GM19025 (cell line): ENCODE results near the gene KCNQ1.
A peak's percentile ranks its signal among the peaks of the same experiment; 100 is the strongest.

Experiments used
- ATAC-seq: cut with Tn5 transposase; IDR thresholded peaks from one replicate; pipeline ENCODE4 v1.9.1; 2021; ENCODE audit warnings: mild to moderate bottlenecking, low read depth, moderate library complexity; ENCODE audit not compliant: unreplicated experiment

Gene KCNQ1

DNA sequence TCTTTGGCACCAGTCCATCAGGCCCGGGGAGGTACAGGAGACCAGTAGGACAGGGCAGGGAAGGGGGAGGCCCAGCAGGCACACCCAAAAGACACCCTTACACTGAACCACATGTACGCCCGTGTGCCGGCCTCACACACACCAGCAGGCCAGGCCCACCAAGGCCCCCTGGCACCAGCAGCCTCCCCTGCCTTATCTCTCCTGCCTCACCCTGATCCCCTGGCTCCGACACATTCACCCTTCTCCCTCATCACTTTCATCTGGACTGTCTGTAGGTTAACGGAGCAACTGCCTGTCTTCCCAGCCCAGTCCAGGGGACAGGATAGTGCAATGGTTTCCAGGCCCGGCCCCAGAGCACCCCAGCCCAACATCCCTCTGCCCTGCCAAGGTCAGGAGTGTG is 435.8 kb downstream of the KCNQ1 start:
- no peak for ATAC-seq

DNA sequence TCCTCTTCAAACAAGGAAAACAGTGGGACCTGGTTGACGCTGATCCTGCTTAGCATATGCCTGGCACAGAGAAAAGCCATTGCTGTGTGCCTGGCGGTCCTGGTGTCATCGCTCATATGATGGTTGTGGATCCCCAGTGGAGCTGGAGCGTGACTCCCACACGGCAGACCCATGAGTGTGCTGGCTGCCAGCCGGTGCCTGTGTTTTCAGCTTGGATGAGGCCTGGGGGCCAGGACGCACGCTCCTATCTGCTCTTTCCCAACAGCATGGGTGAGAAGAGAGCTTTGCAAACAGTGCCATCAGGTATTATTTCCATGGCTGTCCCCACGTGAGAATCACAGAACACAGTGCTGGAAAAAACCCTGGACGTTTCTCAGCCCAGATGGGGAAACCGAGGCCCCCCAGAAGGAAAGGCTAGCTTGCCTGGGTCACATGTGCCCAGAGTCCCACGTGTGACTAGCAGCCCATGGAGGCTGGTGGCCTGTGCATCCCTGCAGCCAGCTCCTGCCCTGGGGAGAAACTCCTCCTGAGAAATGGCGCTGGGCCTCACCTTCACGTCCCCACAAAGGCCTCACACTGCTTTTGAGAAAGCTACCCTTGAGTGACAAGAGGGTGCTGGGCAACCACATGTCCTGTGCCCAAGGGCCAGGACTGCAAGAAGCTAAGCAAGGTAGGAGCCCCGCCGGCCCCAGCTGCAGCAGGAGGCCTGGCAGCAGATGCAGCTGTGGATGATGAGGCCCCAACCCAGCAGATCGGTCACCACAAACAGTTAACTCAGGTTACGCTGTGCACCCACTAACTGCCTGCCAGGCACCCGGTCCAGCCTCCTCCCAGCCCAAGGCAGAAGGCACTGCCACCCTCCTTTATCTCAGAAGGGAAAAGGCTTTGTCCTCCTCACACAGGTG is 436.5 kb downstream of the KCNQ1 start:
- no peak for ATAC-seq

DNA sequence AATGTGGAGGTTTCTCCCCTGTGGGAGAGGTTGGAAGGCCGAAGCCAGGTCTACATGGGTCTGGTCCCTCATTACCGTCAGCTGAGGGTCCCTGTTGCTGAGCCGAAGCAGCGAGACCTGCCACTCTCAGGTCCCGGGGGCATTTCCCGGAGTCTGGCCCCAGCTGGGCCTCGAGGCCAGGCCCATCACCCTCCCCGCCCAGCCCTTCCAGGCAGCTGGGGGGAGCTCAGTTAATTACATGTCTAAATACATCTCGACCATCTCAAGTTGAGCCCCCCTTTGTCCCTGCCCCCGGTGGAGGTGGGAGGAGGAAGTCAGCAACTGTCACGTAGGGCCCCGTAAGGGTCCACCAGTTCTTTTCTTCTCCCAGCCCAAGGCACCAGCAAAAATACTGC is 437.2 kb downstream of the KCNQ1 start:
- no peak for ATAC-seq

DNA sequence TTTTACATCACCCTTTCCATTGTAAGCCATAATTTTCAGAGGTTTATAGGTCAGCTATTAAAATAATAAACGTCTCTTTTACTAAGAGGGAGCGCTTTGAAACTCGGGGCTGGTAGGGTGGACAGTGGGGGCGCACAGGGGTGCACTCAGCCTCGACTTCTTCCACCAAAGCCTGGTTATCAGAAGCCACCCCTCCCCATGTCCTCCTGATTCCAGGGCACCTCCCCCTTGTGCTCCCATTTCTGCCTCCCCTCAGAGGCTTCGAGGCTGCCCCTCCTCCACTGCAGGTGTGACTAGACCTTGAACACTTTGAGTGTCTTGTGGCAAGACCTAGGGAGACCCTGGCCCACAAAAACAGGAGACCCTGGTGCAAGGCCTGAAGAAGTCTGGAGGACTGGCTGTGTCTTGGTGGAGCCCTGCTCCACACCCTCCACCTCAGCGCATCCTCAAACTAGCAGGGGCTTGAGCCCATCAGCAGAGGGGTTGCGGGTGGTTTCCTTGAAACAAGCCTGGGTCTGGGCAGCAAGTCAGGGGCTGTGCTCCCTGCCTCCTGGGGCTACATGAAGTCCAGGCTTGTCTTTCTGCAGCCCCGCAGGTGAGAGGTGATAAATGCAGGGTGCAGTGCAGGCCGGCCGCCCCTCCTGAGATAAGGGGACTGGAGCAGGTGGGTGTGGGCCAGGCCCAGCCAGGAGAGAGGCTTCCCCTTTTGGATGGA is 437.7 kb downstream of the KCNQ1 start:
- no peak for ATAC-seq

DNA sequence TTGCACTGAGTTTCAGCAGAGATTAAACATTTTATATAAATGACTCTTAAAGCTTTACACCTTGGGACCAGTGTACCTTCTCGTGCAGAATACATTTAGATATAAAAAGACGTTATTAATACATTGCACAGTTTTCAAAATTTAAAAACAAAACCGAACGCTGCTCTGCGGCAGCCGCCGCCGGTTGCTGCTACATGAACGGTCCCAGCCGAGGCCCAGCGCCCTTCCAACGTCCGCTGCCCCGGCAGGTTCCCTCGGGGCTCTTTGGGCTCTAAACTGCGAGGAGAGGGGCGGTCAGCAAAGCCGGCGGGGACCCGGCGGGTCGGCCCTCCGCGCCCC is 438.8 kb downstream of the KCNQ1 start:
- no peak for ATAC-seq

DNA sequence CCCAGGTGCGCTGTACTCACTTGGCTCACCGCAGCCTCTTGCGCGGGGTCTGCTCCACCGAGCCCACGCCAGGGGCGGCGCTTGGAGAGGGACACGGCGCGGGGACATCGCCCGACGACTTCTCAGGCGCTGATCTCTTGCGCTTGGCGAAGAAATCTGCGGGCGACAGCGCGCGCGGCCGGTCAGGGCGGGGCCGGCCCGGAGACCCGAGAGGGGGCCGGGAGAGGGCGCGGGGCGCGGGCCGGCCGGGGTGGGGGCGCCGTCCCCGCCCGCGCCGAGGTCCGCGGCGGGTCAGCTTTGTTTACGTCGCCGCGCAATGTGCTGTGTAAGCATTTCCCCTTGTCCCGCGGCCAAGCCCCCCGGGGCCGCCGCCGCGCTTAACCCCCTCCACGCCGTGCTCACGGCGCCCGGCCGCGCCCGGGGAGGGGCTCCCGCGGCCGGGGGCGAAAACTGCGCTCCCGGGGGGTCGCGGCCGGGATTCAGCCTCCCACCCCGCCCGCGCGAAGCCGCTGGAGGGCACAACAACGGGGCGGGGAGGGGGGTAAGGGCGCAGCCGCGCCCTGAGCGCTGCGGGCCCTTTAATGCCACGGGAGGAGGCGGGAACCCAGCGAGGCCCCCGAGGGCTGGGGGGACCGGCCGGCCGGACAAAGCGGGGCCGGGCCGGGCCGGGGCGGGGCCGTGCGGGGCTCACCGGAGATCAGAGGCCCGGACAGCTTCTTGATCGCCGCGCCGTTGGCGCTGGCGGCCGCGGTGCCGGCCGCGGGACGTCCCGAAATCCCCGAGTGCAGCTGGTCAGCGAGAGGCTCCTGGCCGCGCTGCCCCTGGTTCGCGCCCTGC is 439.4 kb downstream of the KCNQ1 start:
- ATAC-seq: no peak

DNA sequence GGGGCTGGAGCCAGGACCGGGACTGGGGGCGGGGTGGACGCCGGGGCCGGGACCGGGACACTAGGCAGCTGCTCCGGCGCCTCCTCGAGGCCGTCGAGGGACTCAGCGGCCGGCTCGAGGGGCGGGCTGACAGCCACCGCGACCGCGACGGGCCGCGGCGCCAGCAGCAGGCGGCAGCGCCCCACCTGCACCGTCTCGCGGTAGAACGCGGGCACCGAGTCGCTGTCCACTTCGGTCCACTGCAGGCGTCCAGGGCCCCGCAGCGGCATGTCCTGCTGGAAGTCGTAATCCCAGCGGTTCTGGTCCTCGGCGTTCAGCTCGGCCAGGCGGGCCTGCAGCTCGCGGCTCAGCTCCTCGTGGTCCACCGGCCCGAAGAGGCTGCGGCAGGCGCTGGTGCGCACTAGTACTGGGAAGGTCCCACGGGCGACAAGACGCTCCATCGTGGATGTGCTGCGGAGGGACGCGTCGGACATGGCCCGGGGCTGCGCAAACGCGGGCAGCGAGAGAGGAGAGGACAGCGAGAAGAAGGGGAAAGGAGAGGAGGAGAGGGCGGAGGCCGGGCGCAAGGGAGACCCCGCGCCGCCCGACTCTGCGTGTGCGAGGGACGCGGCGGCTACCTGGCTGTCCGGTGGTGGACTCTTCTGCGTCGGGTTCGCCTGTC is 440.3 kb downstream of the KCNQ1 start:
- ATAC-seq: no peak

DNA sequence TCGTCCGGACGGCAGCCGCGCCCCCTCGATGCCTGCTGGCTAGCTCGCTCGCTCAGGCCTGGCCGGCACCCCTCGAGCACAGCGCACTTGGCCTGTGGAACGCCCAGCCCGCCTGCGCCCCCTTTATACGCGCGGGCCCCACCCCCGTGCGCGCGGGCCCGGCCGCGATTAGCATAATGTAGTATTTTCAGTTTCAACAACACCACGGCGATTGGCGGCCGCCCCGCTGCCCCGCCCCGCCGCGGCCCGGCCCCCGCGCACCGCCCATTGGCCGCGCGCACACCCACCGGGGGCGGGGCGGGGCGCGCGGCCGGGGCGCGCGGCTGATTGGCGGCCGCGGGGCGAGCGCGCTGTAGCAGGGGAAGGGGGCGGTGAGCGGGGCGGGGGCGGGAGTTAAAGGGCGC is 440.9 kb downstream of the KCNQ1 start, which contains the start of gene CDKN1C:
Gene CDKN1C (minus strand): TSS at position 98 of the 404 bp plus-strand sequence. CDS start 319 bp downstream, outside the sequence.
- ATAC-seq: peak; percentile 84

DNA sequence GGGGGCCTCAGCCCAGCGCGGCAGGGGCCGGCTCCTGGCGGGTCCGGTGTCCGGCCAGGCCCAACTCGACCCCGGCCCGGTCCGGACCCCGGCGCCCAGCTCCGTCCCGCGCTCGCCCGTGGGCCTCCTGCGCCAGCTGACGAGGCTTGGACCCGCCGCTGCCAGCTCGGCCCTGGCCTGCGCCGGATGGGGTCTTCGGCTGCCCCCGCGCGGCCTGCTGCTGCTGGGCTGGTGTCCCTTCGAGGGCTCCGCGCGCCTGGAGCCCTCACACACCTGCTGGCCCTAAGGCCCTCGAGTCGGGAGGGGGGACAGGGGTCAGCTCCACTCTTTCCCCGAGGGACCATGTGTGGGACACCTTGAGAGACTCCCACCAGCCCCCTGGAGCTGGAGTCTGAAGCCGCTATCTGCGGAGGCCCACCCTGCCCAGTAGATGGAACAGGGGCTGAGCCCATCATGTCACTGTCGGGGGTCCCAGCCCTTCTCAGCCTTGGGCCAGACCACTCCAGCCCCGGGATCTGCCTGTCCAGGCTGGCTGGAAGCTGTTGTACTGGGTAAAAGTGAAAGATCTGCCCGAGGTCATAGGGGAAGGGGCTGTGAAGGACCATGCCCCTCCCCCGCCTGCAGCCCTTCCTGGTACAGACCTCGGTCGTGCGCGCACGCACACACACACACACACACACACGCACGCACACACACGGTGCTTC is 441.5 kb downstream of the KCNQ1 start:
- peak; percentile 8 for ATAC-seq

DNA sequence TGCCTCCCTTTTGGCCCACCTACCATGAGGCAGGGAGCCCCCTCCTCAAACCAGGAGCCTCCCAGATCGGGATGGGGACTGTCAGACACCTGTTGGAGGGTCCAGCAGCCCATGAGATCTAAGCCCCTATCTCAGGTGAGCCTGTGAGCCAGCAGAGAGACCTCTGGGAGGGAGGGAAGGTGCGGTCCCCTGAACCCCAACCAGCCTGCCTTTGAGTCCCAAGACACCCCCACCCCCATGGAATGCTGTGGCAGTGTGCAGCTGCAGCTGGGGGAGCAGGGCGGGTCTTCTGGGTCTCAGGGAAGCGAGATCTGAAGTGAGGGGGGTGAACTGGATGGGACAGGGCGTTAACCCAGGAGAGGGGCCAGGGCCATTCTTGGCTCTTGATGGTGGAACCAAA is 442.1 kb downstream of the KCNQ1 start:
- ATAC-seq: no peak

DNA sequence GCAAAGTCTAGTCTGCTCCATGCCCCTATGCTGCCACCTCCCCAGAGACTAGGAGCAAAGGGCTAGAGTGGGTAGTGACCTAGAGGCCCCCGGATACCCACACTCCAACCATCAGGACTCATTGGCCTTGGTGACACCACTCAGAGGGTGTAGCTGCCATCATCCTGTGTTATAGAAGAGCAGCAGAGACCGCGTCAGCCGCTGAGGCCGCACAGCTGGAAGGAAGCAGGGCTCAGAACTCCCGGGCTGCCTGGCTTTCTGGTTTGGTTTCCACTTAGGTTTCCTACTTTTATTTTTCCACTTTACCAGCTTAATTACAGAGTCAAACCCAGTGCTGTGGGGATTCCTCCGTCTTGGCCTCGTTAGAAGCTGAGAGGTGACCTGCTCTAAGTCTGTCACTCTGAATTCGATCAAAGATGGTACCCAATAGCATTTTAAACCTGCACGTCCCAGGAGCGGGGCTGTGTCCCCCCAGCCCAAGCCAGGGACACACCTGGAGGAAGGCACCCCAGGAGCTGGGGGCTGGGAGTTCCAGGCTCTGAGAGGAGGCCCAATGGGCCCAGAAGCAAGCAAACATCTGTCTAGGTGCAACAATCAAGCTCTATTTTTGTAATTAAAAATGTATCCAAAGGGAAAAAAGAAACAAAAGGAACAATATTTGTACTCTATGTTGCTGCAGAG is 442.8 kb downstream of the KCNQ1 start:
- no peak for ATAC-seq

DNA sequence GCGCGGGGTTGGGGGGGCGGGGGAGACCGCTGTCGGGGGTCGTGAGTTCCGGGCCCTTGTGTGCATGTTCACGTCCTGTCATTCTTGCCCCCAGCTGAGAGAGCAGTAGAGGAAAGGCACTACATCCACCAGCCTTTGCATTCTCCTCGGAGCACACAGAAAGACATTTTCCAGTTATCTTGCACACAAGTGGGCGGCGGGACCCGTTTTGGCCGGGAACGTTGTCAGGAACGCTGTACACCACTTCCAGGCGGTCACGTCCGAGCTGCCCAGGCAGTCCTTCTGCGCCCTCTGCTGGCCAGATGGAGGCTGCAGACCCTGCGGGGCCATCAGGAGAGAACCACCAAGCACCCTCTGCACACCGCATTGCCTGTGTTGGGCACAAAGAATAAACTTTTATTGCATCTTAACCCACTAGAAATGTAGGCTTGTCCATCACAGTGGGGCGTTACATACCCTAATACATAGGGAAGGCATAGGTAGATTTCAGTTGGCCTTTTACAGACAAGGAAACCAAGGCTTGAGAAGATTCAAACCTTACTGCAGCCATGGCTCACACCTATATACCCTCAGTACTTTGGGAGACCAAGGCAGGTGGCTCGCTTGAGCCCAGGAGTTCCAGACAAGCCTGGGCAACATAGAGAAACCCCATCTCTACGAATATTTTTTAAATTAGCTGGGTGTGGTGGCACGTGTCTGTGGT is 443.6 kb downstream of the KCNQ1 start:
- no peak for ATAC-seq

DNA sequence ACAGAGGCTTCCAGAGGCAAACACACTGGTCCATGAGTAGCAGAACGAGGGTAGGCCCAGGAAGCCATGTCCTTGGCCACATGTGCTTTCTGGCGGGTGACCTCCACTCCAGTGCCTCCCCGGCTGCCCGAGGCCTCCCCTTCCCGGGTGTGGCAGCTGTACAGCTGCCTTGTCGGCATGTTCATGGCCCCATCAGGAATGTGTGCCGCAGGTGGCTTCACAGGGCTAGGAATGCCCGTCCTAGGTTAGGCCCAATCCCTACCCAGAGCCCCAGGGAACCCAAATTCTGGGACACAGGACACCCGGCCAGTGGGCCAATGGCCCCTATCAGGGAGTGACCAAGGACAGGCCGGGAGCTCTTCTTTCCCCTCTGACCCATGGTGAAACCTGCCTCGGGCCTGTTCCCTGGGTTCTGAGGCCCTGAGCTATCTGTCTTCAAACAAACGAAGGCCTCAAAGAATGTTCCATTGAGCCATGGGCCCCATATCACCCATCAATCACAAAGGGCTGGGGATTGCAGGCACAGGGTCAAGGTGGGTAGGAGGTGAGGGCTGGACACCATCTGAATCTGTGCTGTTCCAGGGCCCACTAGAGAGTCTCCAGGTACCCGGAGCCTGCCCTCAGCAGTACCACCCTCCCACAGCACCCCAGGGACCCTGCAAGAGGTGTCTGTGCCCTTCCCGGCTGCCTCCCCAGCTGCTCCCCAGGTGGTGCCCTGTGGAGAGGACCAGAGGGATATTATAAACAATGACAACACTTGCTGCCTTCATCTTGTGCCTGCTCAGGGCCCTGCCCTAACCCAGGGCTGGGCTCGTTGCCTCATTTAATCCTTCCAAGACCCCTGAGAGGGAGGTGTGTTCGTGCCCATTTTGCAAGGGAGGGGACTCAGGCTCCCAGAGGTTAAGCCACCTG is 444.8 kb downstream of the KCNQ1 start:
- no peak for ATAC-seq

DNA sequence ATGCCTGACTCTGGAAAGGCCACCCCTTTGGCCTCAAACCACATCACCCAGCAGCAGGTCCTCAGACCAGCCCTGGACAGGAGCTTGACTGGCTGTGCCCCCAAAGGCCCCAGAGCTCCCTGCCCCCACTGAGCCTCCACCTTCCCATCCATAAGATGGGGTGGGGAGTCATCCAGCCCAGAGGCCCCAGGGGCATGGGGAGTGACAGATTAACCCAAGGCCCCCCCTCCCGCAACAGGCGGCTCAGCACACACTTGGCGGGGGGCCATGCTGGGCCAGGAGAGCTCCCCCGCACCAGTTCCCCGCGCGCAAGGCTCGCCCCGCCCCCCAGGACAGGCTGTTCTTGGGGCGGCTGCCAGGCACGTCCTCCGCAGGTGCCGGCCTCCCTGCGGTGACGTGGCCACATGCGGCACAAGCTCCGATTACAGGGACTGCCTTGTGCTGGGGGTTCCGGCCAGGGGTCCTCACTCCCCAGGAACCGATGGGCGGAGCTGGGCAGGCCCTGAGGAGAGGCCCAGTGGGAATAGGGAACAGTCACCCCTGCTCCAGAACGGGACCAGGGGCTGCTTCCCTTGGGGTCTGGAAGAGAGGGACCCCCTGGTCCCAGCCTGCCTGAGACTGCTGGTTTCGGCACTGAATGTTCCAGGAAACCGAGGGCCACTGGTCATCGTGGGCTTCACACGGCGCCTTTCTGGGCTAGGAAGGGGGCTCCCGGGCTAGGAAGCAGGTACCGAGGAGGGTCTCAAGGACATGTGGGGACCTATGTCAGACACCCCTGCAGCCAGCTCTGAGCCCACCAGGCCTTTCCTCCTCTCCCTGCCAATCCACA is 445.9 kb downstream of the KCNQ1 start:
- no peak for ATAC-seq

DNA sequence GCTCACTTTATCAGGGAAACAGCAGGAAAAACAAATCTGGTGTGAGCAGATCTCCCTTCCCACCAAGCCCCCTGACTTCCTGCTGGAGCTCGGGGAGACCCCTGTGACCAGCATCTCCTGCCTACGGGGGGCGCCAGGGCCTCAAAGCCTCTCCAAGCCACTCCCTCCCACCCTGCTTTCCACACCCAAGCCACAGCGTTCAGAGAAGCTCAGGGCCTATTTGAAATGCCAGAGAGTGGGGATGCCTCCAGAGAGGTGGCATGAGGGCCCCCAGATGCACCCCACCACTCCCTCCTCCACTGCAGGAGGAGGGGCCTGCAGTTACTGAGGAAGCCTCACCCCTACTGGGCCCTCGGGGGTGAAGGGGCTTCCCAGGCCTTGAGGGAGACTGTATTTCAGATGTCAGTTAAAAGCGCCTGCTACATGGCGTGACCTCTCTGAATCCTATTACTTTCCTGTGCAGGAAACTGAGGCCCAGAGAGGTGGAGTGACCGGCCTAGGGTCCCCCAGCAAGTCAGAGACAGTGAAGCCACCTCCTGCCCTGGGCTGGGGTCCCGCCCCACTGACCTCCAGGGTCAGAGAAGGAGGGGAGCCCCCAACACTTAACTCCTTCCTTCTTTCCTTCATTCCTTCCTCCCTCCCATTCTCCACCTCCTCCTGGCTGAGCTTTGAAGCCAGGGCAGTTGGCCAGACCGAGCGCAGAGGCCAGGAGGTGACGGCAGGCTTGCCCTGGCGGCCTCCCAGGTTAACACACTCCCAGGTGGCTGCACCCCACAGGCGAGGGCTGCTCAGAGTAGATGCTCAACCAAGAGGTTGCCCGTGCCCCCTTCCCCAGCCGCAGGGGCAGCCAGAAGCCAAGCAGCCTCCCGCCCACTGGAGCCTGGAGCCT is 446.8 kb downstream of the KCNQ1 start:
- no peak for ATAC-seq
